Right renal cortex interstitium (tissue), 3 donors: ENCODE measurements around the gene BBS7. TPM values are rescaled to one million over a fixed set of nuclear protein-coding genes. Genes with fewer than 3 reads are reported as not detected.

Source experiments
- DNase-seq, 3 donors: peaks; one replicate each; pipeline ENCODE4 v3.0.0-alpha.2; 2013; ENCODE audit warnings: low read depth in 3 of 3, low spot score in 2 of 3
- polyA plus RNA-seq, 3 donors: library from polyadenylated mRNA; unstranded; fragments of 120-200 nt; gene quantifications; one replicate each; pipeline ENCODE4 v1.2.1, GENCODE V29; 2013; ENCODE audit not compliant: insufficient read length in 3 of 3

Gene BBS7
- polyA plus RNA-seq, 3 donors: 26.2 to 29.4 (median 27.6) TPM

DNA sequence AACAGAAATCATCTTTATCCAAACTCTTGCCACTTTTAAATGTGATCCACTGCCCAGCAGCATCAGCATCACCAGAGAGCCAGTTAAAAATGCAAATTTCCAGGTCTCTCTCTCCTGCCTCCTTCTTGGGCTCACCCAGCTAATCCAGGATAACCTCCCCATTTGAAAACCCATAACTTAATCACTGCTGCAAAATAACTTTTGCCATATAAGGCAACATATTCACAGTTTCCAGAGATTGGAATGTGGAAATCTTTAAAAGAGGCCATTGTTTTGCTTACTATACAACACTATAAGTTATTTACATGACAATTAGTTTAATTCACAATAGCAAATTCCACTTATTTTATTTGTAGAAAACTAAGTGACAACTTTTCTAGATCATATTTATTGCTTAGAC is 74.0 kb downstream of the BBS7 start:
- DNase-seq: no peak

DNA sequence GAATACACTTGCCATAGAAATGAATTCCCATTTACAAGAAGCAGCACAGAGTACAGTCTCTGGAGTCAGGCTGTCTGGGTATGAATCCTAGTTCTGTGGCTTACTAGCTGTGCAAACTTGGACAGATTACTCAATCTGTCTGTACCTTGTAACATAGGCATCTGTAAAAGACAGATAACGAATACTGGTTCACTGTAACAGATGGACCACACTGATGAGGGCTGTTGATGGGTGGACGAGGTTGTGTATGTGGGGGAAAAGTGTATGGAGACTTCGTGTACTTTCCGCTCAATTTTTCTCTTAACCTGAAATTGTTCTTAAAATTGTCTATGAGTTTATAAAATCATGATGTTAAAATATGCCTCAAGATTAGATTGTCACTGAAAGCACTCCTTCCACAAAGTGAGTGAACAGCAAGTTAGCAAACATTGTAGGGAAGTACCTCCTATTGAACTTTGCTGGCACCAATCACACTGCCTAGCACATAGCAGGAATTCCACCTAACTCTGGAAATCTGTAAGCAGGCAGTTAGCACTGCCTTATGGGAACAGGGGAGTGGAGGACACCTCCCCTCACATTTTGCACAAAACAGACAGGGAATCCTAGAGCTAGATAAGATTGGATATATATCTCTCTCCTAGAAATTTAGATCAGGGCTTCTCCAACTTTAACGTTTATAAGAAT is 75.6 kb downstream of the BBS7 start:
- DNase-seq: no peak

DNA sequence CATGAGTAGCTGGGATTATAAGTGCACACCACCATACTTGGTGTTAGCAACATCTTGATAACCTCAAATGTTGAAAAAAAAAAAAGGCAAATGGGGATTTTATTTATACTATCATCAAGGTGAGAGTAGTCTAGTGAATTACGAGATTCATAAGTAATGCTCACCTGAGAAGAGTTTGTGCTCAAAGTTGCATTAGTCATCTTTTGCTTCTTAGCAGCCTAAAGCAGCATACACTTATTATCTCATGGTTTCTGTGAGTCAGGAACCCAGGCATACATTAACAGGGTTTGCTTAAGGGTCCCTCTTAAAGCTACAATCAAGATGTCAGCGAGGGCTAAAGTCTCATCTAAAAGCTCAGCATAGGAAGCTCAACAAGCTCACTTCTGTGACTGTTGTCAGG is 77.3 kb downstream of the BBS7 start:
- DNase-seq: no peak

DNA sequence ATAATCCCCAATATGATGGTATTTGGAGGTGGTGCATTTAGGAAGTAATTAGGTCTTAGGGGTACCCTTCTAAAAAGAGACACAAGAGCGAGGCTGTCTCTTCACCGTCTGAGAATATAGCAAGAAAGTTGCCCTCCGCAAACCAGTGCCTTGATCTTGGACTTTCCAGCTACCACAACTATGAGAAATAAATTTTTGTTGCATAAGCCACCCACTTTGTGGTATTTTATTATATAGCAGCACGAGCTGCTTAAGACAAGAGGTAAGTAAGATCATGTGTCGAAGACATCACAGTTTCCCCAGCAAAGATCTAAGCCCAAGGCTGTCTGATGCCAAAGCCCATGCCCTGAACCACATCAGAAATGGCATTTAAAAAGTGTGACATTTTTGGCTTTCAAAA is 78.8 kb downstream of the BBS7 start:
- no peak for DNase-seq

DNA sequence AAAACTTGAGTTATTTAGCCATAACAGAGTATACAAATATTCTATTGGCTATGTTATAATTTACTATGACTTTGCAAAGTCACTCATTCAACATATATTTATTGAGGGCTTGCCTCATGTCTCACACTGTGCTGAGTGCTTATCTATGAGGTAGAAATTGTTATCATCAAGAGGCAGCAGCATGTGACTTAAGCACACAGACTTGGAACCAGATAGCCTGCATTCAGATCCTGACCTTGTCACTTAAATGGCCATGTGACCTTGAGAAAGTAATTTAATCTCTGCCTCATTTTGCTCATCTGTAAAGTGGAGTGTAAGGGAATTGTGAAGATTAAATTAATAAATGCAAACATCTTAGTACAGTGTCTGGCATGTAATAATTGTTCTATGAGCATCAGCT is 79.3 kb downstream of the BBS7 start:
- no peak for DNase-seq

DNA sequence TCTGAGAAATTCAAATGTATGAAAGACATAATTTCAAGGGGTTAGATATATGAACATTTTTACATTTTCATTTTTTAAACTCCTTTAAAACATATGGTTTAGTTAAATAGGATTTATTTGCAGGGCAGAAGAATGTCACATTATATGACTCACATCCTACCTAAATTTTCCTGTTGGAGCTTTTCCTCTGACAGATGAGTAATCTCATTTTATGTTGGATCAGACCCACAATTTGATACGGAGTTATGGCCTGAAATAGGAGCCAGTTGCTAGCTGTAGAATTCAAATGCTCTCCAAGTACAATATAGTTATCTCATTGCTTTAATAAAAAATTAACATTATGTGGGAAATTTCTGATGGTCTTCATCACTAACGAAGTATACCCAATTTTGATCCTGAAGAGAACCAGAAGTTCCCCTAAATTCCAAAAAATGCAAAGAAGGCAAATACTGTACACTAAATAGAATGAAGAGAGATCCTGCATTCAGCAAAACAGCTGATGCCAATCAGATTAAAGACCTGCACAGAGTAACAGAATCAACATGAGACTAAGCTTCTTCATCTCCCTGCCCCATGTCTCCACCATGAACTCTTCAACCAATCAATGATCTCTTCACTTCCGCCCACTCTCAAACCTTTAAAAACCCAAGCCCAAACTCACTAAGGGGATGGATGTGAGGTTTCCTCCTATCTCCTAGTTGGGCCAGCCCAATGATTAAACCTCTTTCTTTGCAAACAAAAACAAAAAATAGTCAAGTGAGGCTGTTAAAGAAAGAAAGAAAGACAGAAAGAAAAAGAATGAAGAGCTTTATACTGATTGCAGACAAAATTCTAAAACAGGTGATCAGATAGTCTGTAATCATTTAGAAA is 80.1 kb downstream of the BBS7 start:
- no peak for DNase-seq

DNA sequence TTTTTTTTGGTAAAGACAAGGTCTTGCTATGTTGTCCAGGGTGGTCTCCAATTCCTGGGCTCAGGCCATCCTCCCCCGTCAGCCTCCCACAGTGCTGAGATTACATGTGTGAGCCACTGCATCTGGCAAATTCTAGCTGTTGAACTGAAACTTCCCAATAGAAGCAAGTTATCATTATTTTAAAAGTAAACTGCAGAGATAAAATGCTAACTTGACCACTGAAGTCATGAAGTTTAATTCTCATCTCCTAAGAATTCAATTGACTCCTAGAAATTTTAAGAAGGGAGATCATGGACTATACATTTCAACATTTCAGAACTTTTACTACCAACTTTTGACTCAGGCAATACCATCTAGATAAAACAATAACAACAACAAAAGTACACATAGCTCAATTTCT is 80.8 kb downstream of the BBS7 start:
- no peak for DNase-seq

DNA sequence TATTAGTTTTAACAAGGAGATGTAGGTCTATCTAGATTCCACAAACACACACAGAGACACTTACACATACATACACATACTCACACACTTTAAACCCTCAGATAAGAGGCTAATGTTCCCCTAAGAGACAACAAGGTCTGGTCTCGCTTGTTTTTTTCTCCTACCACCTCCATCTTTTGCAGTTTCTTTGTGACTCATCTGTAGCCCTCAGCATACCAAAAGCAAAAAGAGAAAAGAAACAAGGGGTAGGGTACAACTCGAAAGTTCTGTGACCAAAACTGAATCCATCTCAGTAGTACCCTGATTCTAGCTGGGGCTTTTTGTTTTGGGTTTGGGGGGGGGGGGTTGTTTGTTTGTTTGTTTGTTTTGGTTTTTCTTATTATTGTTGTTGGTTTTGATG is 81.4 kb downstream of the BBS7 start:
- DNase-seq: no peak

DNA sequence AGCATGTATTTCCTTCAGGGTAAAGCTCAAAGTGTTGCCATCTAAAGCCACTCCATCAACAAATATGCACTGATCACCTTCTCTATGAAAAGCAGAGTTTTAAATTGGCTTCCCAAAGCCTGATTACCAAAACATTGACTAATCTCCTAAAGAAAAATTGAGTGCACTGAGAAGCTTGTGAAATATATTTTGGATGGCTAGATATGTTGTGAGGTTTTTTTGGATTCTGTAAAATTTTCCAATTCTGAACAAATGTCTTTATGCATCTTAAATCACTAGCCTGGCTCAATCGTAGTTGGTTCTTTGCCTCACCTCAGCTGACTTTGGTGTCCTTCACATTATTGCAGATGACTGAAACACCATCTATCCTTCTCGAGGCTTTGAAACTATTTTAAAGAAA is 84.1 kb downstream of the BBS7 start:
- DNase-seq: no peak

DNA sequence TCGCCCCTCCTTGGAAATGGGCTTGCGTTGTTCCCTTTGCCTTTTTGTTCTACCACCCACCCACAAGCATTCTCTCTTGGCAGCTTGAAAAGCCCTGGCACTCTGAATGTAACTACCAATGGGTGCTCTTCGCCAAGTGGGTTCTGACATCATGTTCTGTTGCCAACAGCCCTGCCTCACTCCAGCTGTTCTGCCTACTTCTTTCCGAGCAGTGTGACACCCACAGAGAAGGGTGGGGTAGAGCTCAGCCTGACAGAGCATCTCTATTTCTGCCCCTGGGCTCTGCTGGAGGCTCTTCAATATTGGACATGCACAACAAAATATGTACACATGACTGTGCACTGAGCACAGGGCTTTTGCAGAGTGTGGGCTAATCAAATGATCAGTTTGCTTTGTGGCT is 84.8 kb downstream of the BBS7 start:
- no peak for DNase-seq

DNA sequence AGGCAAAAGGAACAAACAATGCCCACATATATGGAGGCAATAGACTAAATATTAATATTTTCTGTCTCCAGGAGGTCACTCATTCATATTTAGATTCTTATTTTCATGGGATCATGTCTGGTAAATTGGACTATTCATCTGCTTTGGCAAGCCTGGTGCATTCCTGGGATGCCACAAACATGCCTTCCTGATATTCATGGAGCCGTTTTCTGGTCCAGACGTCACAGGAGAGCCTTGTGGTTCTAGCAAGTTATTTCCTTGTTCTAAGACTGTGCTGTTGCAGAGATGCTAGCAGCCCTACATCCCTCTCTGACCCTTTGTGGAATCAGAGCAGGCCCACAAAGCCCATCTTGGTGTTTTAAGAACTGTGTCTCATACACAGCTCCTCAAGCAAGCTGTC is 85.3 kb downstream of the BBS7 start:
- no peak for DNase-seq

DNA sequence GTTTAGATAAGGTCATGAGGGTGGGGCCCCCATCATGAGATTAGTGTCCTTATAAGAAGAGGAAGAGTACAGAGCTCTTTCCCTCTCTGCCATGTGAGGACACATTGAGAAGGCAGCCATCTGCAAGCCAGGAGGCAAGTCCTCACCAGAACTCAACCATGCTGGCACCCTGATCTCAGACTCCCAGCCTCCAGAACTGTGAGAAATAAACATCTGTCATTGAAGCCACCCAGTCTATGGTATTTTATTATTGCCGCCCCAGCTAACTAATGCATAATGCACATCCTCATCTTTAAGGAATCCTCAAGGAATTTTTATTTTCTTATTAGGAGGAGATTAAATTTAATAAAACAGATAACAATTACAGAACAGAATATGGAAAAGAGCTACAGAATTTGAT is 85.9 kb downstream of the BBS7 start:
- no peak for DNase-seq

DNA sequence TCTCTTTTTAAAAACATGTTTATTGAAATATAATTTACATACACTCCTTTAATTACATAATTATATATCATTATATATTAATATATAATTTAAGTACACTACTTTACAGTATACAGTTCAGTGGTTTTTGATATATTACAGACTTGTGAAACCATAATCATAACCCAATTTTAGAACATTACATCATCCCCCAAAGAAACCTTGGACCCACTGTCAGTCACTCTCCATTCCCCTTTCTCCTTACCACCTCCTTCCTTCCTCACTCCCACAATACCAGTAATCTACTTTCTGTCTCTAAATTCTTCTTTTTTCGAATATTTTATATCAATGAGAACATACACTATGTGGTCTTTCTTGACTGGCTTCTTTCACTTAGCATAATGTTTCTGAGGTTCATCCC is 87.1 kb downstream of the BBS7 start:
- DNase-seq: no peak

DNA sequence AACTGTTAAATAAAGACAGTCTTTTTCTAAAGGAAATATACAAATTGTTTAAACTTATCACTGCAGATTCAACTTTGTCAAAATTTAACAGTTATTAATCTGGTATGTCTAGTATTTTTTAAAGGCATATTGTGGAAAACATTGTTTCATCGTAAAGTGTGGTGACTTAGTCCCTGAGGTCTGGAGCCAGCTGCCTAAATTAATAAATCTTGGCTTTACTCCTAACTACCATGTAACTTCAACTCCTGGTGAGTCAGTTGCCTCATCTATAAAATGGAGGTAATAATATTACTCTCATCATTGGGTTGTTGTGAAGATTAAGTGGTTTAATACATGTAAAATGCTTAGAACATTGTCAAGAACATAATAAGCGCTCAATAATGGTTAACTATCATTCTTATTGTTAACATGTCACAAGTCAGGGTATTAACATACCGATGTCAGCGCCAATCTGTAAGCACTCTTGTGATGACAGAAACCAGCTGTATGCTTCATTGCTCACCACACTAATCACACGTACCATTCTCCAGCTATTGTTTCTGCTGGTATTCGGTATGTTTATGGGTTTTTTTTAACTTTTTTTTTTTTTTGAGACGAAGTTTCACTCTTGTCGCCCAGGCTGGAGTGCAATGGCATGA is 91.2 kb downstream of the BBS7 start:
- DNase-seq: no peak

DNA sequence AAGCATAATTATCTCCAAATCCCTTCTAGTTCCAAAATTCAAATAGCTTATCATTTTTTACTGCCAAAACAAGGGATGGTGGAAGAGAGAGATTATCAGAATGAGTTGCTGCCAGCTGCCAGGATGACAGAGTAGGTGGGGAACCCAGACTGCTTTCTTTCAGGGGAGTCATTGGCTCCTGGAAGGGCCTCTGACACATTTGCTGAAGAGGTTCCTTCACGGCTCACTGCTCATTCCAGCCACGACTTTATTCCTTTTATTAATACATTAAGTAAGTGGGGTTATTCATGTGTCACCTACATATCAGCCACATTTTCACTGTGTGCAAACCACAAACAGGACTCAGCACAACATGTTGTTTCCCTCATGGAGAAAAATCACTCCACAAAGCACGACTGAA is 92.6 kb downstream of the BBS7 start:
- DNase-seq: no peak

DNA sequence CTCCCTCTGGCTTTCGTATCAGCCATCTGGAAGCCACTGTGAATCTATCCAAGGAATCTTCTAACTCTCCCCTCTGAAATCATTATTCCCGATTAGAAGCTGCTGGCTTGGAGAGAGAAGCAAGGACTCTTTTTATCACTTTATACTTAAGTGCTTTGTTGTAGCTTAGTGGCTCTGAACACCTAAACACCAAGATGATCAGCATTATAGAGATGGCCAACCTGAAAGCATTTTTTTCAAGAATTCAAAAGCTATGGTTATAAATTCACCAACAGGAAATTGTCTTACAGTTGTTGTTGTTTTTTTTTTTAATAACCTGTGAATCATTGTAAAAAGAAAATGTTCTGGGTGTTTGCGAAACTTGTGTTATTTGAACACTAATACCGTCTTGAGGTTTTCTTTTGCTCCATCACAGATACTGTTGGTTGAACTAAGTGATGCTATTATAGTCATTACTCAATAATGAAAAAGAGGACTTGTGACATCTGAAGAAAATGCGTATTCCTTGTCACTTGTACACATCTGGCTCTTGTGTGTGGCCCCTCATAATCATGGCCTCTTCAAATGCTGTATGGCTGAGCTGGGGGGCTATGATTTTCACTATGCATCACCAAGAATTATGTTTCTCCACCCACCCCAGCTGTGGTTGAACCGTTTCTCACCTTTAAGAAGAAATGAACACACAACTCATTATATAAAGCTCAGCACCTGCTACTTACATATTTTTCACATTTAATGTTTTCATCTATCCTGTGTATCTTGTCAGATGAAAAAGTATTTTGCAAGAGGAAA is 93.5 kb downstream of the BBS7 start:
- DNase-seq: no peak

Other genes with a start within 250 kb of the BBS7 start
- 100 to 1,000 TPM; 404 to 465 (median 457) TPM for gene ANXA5, start 173.5 kb downstream of the BBS7 start, polyA plus RNA-seq
- under 1 TPM; 0.35 to 0.85 (median 0.57) TPM for gene SMIM43, start 105.3 kb downstream of the BBS7 start, polyA plus RNA-seq
- gene EXOSC9, start 69.2 kb downstream of the BBS7 start, polyA plus RNA-seq: 10 to 100 TPM; 49.9 to 60.9 (median 59.8) TPM
- 10 to 100 TPM; 33.6 to 39.2 (median 37.4) TPM for gene CCNA2, start 46.6 kb downstream of the BBS7 start, polyA plus RNA-seq
- 1 to 10 TPM in 2 of 3 donors, under 1 TPM in 1; 1.00 to 1.3 (median 1.2) TPM for gene TRPC3, start 81.6 kb upstream of the BBS7 start, polyA plus RNA-seq